Measurements from ENCODE around the gene GRIN2A. TPM values are rescaled to one million over a fixed set of nuclear protein-coding genes. Genes with fewer than 3 reads are reported as not detected.

The GRIN2A gene
- total RNA-seq, 2 experiments from 2014 or later, result not detected

- CTCF ChIA-PET, result no interaction called here
- H3K27ac Mint-ChIP-seq, result no peak overlapping the region
- H3K36me3 Mint-ChIP-seq (ENCODE audit: low read depth), result no peaks in the 10 kb centered on the region
- H3K9me3 Mint-ChIP-seq, result no peaks in the 10 kb centered on the region
- POLR2A ChIA-PET, result interaction anchor here (0.5 kb wide), 1 partner anchor 44 kb away, joined by 6 read pairs; no protein-coding TSS in a partner anchor
- H3K27me3 Mint-ChIP-seq, result no peaks in the 10 kb centered on the region
- no peak for DNase-seq
- H3K4me3 Mint-ChIP-seq, result no peak overlapping the region
- no peaks in the 10 kb centered on the region for H3K4me1 Mint-ChIP-seq
These were observed 136.3 kb downstream of the GRIN2A start for GRCh38 chr16:10045947-10046346.

- H3K36me3 Mint-ChIP-seq (ENCODE audit: low read depth), result no peaks in the 10 kb centered on the region
- ChIA-PET POLR2A (interaction anchor here (0.5 kb wide), 1 partner anchor 45 kb away, joined by 6 read pairs; no protein-coding TSS in a partner anchor), CTCF (no interaction called here)
- DNase-seq, result no peak
- no peak overlapping the region for H3K27ac Mint-ChIP-seq
- no peaks in the 10 kb centered on the region for H3K9me3 Mint-ChIP-seq
- no peak overlapping the region for H3K4me3 Mint-ChIP-seq
- no peaks in the 10 kb centered on the region for H3K4me1 Mint-ChIP-seq
- no peaks in the 10 kb centered on the region for H3K27me3 Mint-ChIP-seq
These were observed 136.9 kb downstream of the GRIN2A start for GRCh38 chr16:10045291-10045775.

- CTCF ChIA-PET, result no interaction called here
- Mint-ChIP-seq H3K9me3 (no peaks in the 10 kb centered on the region), H3K27ac (no peak overlapping the region), H3K4me1 (peaks cover 2% of the 10 kb centered on the region), H3K27me3 (no peaks in the 10 kb centered on the region), H3K4me3 (no peak overlapping the region), H3K36me3 (ENCODE audit: low read depth) (no peaks in the 10 kb centered on the region)
- no peak for DNase-seq
- POLR2A ChIA-PET, result no interaction called here
These were observed 141.8 kb downstream of the GRIN2A start for GRCh38 chr16:10040136-10041080.

- no peak for DNase-seq
- Mint-ChIP-seq H3K4me3 (no peak overlapping the region), H3K27me3 (no peaks in the 10 kb centered on the region), H3K9me3 (no peaks in the 10 kb centered on the region), H3K36me3 (ENCODE audit: low read depth) (no peaks in the 10 kb centered on the region), H3K4me1 (peaks cover 2% of the 10 kb centered on the region), H3K27ac (no peak overlapping the region)
- ChIA-PET CTCF (no interaction called here), POLR2A (no interaction called here)
These were observed 142.8 kb downstream of the GRIN2A start for GRCh38 chr16:10039220-10040096.

GRCh38 chr16:10037751-10038150 lies 144.5 kb downstream of the GRIN2A start:
- H3K9me3 Mint-ChIP-seq, result no peaks in the 10 kb centered on the region
- CTCF ChIA-PET, result no interaction called here
- peaks cover 2% of the 10 kb centered on the region for H3K4me1 Mint-ChIP-seq
- no peaks in the 10 kb centered on the region for H3K36me3 Mint-ChIP-seq (ENCODE audit: low read depth)
- H3K27ac Mint-ChIP-seq, result no peak overlapping the region
- no peak overlapping the region for H3K4me3 Mint-ChIP-seq
- POLR2A ChIA-PET, result no interaction called here
- no peak for DNase-seq
- no peaks in the 10 kb centered on the region for H3K27me3 Mint-ChIP-seq

GRCh38 chr16:10036956-10037355 lies 145.3 kb downstream of the GRIN2A start:
- Mint-ChIP-seq H3K36me3 (ENCODE audit: low read depth) (no peaks in the 10 kb centered on the region), H3K27me3 (no peaks in the 10 kb centered on the region), H3K4me3 (no peak overlapping the region), H3K4me1 (peaks cover 2% of the 10 kb centered on the region), H3K9me3 (no peaks in the 10 kb centered on the region), H3K27ac (no peak overlapping the region)
- CTCF ChIA-PET, result no interaction called here
- POLR2A ChIA-PET, result no interaction called here
- no peak for DNase-seq

- no peak for DNase-seq
- no peak overlapping the region for H3K27ac Mint-ChIP-seq
- H3K36me3 Mint-ChIP-seq (ENCODE audit: low read depth), result no peaks in the 10 kb centered on the region
- H3K4me1 Mint-ChIP-seq, result no peaks in the 10 kb centered on the region
- CTCF ChIA-PET, result no interaction called here
- no peaks in the 10 kb centered on the region for H3K27me3 Mint-ChIP-seq
- POLR2A ChIA-PET, result no interaction called here
- H3K4me3 Mint-ChIP-seq, result no peak overlapping the region
- H3K9me3 Mint-ChIP-seq, result no peaks in the 10 kb centered on the region
These were observed 148.7 kb downstream of the GRIN2A start for GRCh38 chr16:10033556-10033955.

- no peak overlapping the region for H3K27ac Mint-ChIP-seq
- ChIA-PET POLR2A (no interaction called here), CTCF (no interaction called here)
- H3K27me3 Mint-ChIP-seq, result no peaks in the 10 kb centered on the region
- no peak for DNase-seq
- H3K4me1 Mint-ChIP-seq, result no peaks in the 10 kb centered on the region
- no peaks in the 10 kb centered on the region for H3K36me3 Mint-ChIP-seq (ENCODE audit: low read depth)
- H3K4me3 Mint-ChIP-seq, result no peak overlapping the region
- no peaks in the 10 kb centered on the region for H3K9me3 Mint-ChIP-seq
These were observed 150.3 kb downstream of the GRIN2A start for GRCh38 chr16:10031955-10032354.

GRCh38 chr16:10031473-10031872 lies 150.8 kb downstream of the GRIN2A start:
- Mint-ChIP-seq H3K4me3 (no peak overlapping the region), H3K9me3 (no peaks in the 10 kb centered on the region), H3K36me3 (ENCODE audit: low read depth) (no peaks in the 10 kb centered on the region), H3K27me3 (no peaks in the 10 kb centered on the region), H3K27ac (no peak overlapping the region), H3K4me1 (no peaks in the 10 kb centered on the region)
- CTCF ChIA-PET, result no interaction called here
- POLR2A ChIA-PET, result no interaction called here
- no peak for DNase-seq

- H3K4me1 Mint-ChIP-seq, result no peaks in the 10 kb centered on the region
- DNase-seq, result no peak
- peaks cover 4% of the 10 kb centered on the region for H3K9me3 Mint-ChIP-seq
- H3K4me3 Mint-ChIP-seq, result no peak overlapping the region
- no peaks in the 10 kb centered on the region for H3K27me3 Mint-ChIP-seq
- POLR2A ChIA-PET, result no interaction called here
- H3K36me3 Mint-ChIP-seq (ENCODE audit: low read depth), result no peaks in the 10 kb centered on the region
- CTCF ChIA-PET, result no interaction called here
- no peak overlapping the region for H3K27ac Mint-ChIP-seq
These were observed 153.6 kb downstream of the GRIN2A start for GRCh38 chr16:10028644-10029043.

GRCh38 chr16:10027553-10027952 lies 154.7 kb downstream of the GRIN2A start:
- ChIA-PET CTCF (no interaction called here), POLR2A (no interaction called here)
- Mint-ChIP-seq H3K27ac (no peak overlapping the region), H3K4me3 (no peak overlapping the region), H3K36me3 (ENCODE audit: low read depth) (no peaks in the 10 kb centered on the region), H3K4me1 (no peaks in the 10 kb centered on the region), H3K9me3 (peaks cover 4% of the 10 kb centered on the region), H3K27me3 (no peaks in the 10 kb centered on the region)
- DNase-seq, result no peak

- no peaks in the 10 kb centered on the region for H3K36me3 Mint-ChIP-seq (ENCODE audit: low read depth)
- no peak overlapping the region for H3K4me3 Mint-ChIP-seq
- DNase-seq, result no peak
- H3K27me3 Mint-ChIP-seq, result no peaks in the 10 kb centered on the region
- H3K27ac Mint-ChIP-seq, result no peak overlapping the region
- CTCF ChIA-PET, result no interaction called here
- peaks cover 4% of the 10 kb centered on the region for H3K9me3 Mint-ChIP-seq
- no peaks in the 10 kb centered on the region for H3K4me1 Mint-ChIP-seq
- POLR2A ChIA-PET, result no interaction called here
These were observed 155.6 kb downstream of the GRIN2A start for GRCh38 chr16:10026593-10026992.

GRCh38 chr16:10022098-10022497 lies 160.1 kb downstream of the GRIN2A start:
- no peak for DNase-seq
- H3K4me1 Mint-ChIP-seq, result no peaks in the 10 kb centered on the region
- ChIA-PET POLR2A (no interaction called here), CTCF (no interaction called here)
- H3K27me3 Mint-ChIP-seq, result no peaks in the 10 kb centered on the region
- H3K9me3 Mint-ChIP-seq, result peaks cover 4% of the 10 kb centered on the region
- no peak overlapping the region for H3K27ac Mint-ChIP-seq
- H3K36me3 Mint-ChIP-seq (ENCODE audit: low read depth), result no peaks in the 10 kb centered on the region
- no peak overlapping the region for H3K4me3 Mint-ChIP-seq

Data from activated CD4-positive, alpha-beta T cell treated with anti-CD3 and anti-CD28 coated beads, Interleukin-2, amount 10 ng/mL, durations not matched to agents 7 days and 5 days (primary cell).